ENCODE data around the gene ZHX3. TPM values are rescaled to one million over a fixed set of nuclear protein-coding genes. Genes with fewer than 3 reads are reported as not detected.

ZHX3 gene
- total and polyA plus RNA-seq, 2 of the 13 experiments (the other 11 are each of a cell fraction or from before 2014, with no cell fraction given) = 8.4 to 11.7 TPM

- TF ChIP-seq CHCHD3 (CRISPR knock-in tag; IDR thresholded peaks at IDR 0.05) = no peak
- 0 out of 2 replicates have a peak, but pooled peaks have one; percentile 50 for TF ChIP-seq ZNF550 (CRISPR knock-in tag; IDR thresholded peaks at IDR 0.05; ENCODE audit: borderline replicate concordance)
- no peak for TF ChIP-seq ZNF30 (CRISPR knock-in tag; IDR thresholded peaks at IDR 0.05)
- no peak for TF ChIP-seq AKAP8 (CRISPR knock-in tag; IDR thresholded peaks at IDR 0.05)
- TF ChIP-seq ZNF383 (CRISPR knock-in tag; IDR thresholded peaks at IDR 0.05; ENCODE audit: borderline replicate concordance) = no peak
- TF ChIP-seq CTCF (CRISPR knock-in tag; IDR thresholded peaks at IDR 0.05) = peak; percentile 83
- TF ChIP-seq RCOR2 (CRISPR knock-in tag; IDR thresholded peaks at IDR 0.05) = no peak
- TF ChIP-seq ZFX (CRISPR knock-in tag; IDR thresholded peaks at IDR 0.05; ENCODE audit: low read depth) = peak; percentile 23; the same call in 1 of the 2 replicates
- TF ChIP-seq ZNF547 (CRISPR knock-in tag; IDR thresholded peaks at IDR 0.05) = no peak
- TF ChIP-seq ZFY (CRISPR knock-in tag; IDR thresholded peaks at IDR 0.05) = no peak
- TF ChIP-seq MBD4 (IDR thresholded peaks at IDR 0.05; ENCODE audit: borderline replicate concordance, low read length) = no peak
- no peak for TF ChIP-seq ZFAT (CRISPR knock-in tag; conservative IDR thresholded peaks at IDR 0.05)
- TF ChIP-seq ZNF639 (CRISPR knock-in tag; conservative IDR thresholded peaks at IDR 0.05) = no peak
- no peak for TF ChIP-seq ZMAT3 (CRISPR knock-in tag; conservative IDR thresholded peaks at IDR 0.05)
- no peak for TF ChIP-seq ZFP41 (CRISPR knock-in tag; IDR thresholded peaks at IDR 0.05; ENCODE audit: borderline replicate concordance)
- no peak for TF ChIP-seq CERS6 (CRISPR knock-in tag; IDR thresholded peaks at IDR 0.05)
- no peak for TF ChIP-seq HDAC6 (IDR thresholded peaks at IDR 0.05; ENCODE audit: low read depth, low read length)
- TF ChIP-seq SUZ12 (IDR thresholded peaks at IDR 0.05; ENCODE audit: low read depth, low read length) = no peak
- TF ChIP-seq RAD21 (CRISPR knock-in tag; IDR thresholded peaks at IDR 0.05) = peak; percentile 73
- TF ChIP-seq ELF3 (CRISPR knock-in tag; IDR thresholded peaks at IDR 0.05) = no peak
- no peak for TF ChIP-seq CBX1 (IDR thresholded peaks at IDR 0.05; ENCODE audit: low read depth)
- TF ChIP-seq THAP11 (CRISPR knock-in tag; IDR thresholded peaks at IDR 0.05) = no peak
- peak; percentile 98 for TF ChIP-seq ZKSCAN8 (CRISPR knock-in tag; IDR thresholded peaks at IDR 0.05; ENCODE audit: borderline replicate concordance)
- TF ChIP-seq LBX2 (CRISPR knock-in tag; IDR thresholded peaks at IDR 0.05; ENCODE audit: borderline replicate concordance) = no peak
- TF ChIP-seq SOX13 (IDR thresholded peaks at IDR 0.05) = no peak
- no peak for TF ChIP-seq SOX13 (CRISPR knock-in tag; conservative IDR thresholded peaks at IDR 0.05 in 1 of 2, IDR thresholded peaks at IDR 0.05 in 1 of 2)
- no peak for TF ChIP-seq LCORL (IDR thresholded peaks at IDR 0.05)
- TF ChIP-seq LCORL (CRISPR knock-in tag; IDR thresholded peaks at IDR 0.05) = peak; percentile 46; the same call in 1 of the 2 replicates
- no peak for TF ChIP-seq ZNF709 (CRISPR knock-in tag; IDR thresholded peaks at IDR 0.05)
These were observed 67.9 kb downstream of the ZHX3 start (continued) for GRCh38 chr20:41249411-41250281.
